Heart left ventricle (tissue), 13 donors: ENCODE data around the gene RASEF.

Experiments used
- CTCF ChIP-seq, 12 donors: fragments of 200-600 bp; sonication (generic) in 4 of 12; IDR thresholded peaks; one replicate each; pipeline versions ENCODE4 v1.5.0 to v1.8.0; 2018 to 2022; ENCODE audit warnings: antibody characterized with exemption in 12 of 12, mild to moderate bottlenecking in 5 of 12
- POLR2A ChIP-seq, 2 donors: fragments of 450-650 bp; IDR thresholded peaks; one replicate each; pipeline ENCODE4 v1.6.1; 2017; ENCODE audit warnings: antibody characterized with exemption in 2 of 2, mild to moderate bottlenecking in 2 of 2, moderate library complexity in 2 of 2
- donor health status: ischemic (EF 13 %, LVEDD 7.1; RV severe dilation, severe dysfunction).
- donor health status: DM: no; HTN: yes; CAD: no.
- donor health status: DM: no; HTN: no; CAD: no.
- donor health status: ischemic (EF 25% LVEDD 6.9; RV normal size, moderate dysfunction).
- donor health status: ischemic (EF 25% LVEDD 5.7; RV mildly dilated, moderate dysfunction).
- donor health status: ischemic (EF 35%, LVEDD 5.7; RV mildly dilated, moderate dysfunction).
- donor health status: nonischemic (EF 11% LVEDD 7.7; RV severe dilation, severe dysfunction).
- donor health status: DM: yes; HTN: yes; CAD: no.
- donor health status: PGD.
- donor health status: ischemic (EF 29% LVEDD 5.4; RV normal size, mild dysfunction).
- donor health status: nonischemic (EF 23%, LVEDD 6.1; RV moderate dilation, normal function).

GRCh38 chr9:83034587-83034986 is 28.4 kb downstream of the RASEF start:
- TF ChIP-seq POLR2A (IDR thresholded peaks at IDR 0.05) (no peak), CTCF (IDR thresholded peaks at IDR 0.05) (no peak)
